GM12873 (cell line): ENCODE measurements around the gene ACBD3.

Source experiments
- TF ChIP-seq, protein P1 (sequence below): IDR thresholded peaks from 2 replicates; pipeline ENCODE4 v1.5.1; 2012; ENCODE audit warnings: low read depth, mild to moderate bottlenecking, moderate library complexity, low read length, control low read depth; ENCODE audit not compliant: insufficient read depth; ENCODE audit errors: missing control alignments

The ACBD3 gene

DNA sequence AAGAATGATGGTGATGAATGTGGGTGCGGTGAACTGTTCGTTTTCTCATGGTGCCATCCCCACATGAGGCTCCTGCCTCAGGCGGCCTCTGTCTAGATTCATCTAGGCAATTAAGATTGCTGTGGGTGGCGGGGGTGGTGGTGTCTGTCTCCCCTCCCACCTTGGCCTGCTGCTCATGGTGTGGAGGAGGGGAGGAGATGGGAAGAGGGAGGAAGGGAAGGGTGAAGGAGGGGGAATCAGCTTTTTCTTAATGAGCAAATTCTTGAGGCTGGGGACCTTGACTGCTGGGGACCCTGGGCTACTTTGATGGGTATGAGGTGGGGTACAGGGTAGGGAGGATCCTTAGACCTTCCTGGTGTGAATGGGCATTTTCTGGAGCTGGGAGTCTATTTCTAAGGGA, 68.2 kb downstream of the ACBD3 start:
- TF ChIP-seq, protein P1, sequence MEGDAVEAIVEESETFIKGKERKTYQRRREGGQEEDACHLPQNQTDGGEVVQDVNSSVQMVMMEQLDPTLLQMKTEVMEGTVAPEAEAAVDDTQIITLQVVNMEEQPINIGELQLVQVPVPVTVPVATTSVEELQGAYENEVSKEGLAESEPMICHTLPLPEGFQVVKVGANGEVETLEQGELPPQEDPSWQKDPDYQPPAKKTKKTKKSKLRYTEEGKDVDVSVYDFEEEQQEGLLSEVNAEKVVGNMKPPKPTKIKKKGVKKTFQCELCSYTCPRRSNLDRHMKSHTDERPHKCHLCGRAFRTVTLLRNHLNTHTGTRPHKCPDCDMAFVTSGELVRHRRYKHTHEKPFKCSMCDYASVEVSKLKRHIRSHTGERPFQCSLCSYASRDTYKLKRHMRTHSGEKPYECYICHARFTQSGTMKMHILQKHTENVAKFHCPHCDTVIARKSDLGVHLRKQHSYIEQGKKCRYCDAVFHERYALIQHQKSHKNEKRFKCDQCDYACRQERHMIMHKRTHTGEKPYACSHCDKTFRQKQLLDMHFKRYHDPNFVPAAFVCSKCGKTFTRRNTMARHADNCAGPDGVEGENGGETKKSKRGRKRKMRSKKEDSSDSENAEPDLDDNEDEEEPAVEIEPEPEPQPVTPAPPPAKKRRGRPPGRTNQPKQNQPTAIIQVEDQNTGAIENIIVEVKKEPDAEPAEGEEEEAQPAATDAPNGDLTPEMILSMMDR, result no peak

DNA sequence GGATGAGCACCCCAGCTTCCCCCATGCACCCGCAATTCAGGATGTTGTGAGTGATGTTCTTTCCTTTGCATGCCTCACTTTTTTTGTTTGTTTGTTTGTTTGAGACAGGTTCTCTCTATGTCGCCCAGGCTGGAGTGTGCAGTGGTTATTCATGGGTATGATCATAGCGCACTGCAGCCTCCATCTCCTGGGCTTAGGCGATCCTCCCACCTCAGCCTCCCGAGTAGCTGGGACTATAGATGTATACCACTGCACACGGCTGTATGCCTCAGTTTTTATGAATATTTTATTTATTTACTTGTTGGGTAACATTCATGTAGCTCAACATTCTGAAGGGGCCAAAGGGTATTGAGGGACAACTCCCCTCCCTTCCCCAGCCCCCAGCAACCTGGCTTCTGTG, 69.2 kb downstream of the ACBD3 start:
- TF ChIP-seq, protein P1, result no peak

DNA sequence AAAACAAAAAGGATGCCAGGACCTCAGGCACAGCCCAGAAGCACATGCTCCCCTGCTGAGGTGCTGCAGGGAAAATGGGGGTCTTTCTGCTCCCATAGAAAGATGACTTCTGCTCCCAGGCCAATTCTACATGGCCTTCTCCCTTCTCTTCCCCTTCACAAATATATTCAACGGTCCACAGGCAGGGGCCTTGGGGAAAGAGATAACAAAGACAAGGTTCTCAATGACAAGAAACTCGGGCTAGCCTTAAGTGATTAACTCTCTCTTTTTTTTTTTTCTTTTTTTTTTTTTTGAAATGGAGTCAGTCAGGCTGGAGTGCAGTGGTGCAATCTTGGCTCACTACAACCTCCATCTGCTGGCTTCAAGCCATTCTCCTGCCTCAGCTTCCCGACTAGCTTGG, 69.9 kb downstream of the ACBD3 start:
- TF ChIP-seq, protein P1, result no peak

DNA sequence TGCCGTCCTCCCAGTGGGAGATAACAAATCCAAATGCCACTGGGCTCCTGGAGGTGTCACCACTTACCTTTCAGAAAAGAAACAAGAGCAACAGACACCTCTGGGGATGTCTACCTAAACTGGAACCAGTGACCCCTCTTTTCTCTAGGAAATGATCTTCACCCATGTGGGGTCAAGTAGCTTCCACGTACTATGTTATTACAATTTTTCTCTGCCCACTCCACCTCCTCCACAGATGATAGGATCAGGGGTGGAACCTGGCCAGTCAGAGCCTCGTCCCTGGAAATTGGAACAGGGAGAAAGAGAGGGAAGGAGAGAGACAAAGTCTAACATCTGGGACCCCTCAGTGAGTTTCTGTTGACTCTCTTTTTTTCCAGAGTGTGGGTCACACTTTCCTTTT, 73.9 kb downstream of the ACBD3 start:
- TF ChIP-seq, protein P1, result no peak

DNA sequence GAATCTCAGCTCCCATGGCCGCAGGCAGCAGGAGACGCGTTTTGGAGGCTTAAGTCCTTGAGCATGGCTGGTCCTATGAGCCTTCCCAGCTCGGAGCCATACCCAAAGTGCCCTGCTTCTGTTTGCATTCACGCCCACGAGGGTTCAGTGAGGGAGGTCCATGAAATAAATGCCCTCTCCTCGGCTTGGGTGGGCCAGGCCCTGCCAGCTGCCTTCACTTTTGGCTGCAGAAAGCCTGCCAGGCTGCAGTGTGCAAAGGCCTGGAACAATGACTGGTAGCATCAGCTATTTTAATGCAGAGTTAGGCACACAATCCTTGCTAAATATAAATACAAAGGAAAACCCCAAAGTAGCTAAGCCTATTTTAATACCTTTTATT, 74.7 kb downstream of the ACBD3 start:
- TF ChIP-seq, protein P1, result no peak

DNA sequence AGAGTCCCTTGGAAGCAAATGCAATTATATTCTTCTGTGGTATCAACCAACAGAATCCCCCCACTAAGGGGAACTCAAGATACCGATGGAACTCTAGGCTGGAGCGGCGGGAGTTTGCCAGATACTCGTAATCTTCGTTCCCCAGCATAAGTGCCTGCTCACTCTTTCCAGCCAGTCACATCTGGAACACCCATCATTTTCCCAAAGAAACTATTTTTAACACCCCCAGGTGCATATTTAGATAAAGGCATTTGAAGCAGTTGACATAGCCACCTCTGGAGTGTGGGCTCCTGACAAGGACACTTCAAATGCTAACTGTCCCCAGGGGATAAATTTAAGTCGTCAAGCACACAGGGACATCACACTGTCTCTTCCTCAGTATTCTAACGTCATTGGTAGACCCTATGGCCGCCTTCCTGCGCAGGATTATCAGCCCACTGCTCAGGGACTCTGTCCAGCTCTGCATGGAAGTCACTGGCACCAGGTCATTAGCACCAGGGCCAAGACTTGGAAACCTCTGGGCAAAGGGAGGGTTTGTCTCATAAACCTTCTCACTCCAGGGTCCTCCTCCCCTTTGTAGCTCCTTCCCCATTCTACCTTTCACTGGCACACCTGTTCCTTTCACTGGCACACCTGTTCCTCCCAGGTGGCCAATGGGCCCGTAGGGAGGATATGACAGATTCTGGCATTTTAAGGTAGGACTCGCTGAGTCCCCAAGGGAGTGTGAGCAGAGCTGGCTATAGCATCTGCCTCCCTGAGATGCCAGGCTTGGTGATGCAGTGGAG, 75.3 kb downstream of the ACBD3 start:
- TF ChIP-seq, protein P1, result no peak

DNA sequence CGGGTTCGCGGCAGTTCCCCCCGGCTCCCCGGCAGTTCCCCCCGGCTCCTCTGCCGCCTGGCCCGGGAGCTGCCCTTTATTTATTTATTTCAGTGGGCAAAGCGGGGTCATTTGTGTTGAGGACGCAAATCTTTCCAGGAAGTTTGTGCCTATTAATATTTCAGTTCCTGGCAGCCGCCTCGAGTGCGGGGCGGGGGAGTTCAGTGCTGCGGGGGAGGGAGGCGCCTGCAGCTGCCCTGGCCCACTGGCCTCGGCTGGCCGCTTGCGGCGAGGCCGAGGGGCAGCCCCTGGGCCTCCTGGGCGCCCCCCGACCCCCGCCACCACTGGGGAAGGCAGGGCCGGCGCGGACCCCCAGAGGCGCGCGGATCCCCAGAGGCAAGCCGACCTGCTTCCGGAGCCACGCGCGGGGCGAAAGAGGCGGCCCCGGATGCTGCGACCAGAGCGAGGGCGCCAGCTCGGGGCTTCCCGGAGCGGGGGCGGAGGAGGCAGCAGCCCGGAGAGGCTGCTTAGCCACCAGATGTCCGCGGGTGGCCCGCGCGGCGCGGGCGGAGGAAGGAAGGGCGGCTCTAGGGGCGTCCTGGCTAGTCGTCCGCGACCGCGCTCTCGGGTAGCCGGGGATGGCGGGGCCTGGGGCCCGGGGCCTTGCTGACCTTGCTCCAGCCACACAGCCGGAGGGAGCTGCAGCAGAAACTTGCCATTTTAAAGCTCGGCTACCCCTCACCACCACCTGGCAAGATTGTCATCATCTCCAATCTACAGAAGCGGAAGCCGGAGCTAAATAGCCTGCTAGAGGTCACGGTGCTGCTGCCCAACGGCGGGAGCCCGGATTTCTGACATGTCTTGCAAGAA, 76.1 kb downstream of the ACBD3 start:
- TF ChIP-seq, protein P1, result no peak
